Activated naive CD8-positive, alpha-beta T cell (primary cell): ENCODE results near the gene CHRD.

Experiments used
- H3K27ac Mint-ChIP-seq: one replicate; pipeline ENCODE4 v1.8.0; 2021; ENCODE audit warnings: mixed read lengths
- H3K27me3 Mint-ChIP-seq: one replicate; pipeline ENCODE4 v1.8.0; 2021; ENCODE audit warnings: mixed read lengths
- H3K36me3 Mint-ChIP-seq: one replicate; pipeline ENCODE4 v1.8.0; 2021; ENCODE audit warnings: mixed read lengths
- H3K4me1 Mint-ChIP-seq: one replicate; pipeline ENCODE4 v1.8.0; 2021; ENCODE audit warnings: low read depth, mixed read lengths
- H3K4me3 Mint-ChIP-seq: one replicate; pipeline ENCODE4 v1.8.0; 2021; ENCODE audit warnings: mild to moderate bottlenecking, mixed read lengths
- H3K9me3 Mint-ChIP-seq: one replicate; pipeline ENCODE4 v1.8.0; 2021; ENCODE audit warnings: low read depth, mixed read lengths

CHRD gene

GRCh38 chr3:184362668-184363546 lies 16.9 kb upstream of the CHRD start:
- H3K27me3 Mint-ChIP-seq = no peaks in the 10 kb centered on the region
- peaks cover 30% of the 10 kb centered on the region for H3K4me1 Mint-ChIP-seq
- peak overlapping the region; percentile 98 for H3K27ac Mint-ChIP-seq
- peak overlapping the region; percentile 99 for H3K4me3 Mint-ChIP-seq
- H3K9me3 Mint-ChIP-seq = no peaks in the 10 kb centered on the region
- peaks cover 8% of the 10 kb centered on the region for H3K36me3 Mint-ChIP-seq

- no peaks in the 10 kb centered on the region for H3K9me3 Mint-ChIP-seq
- peaks cover 28% of the 10 kb centered on the region for H3K4me1 Mint-ChIP-seq
- peaks cover 8% of the 10 kb centered on the region for H3K36me3 Mint-ChIP-seq
- peak overlapping the region; percentile 14 for H3K4me3 Mint-ChIP-seq
- no peaks in the 10 kb centered on the region for H3K27me3 Mint-ChIP-seq
- H3K27ac Mint-ChIP-seq = peak overlapping the region; percentile 34
Observed at GRCh38 chr3:184366619-184367289, 13.1 kb upstream of the CHRD start.

- H3K4me3 Mint-ChIP-seq = no peak overlapping the region
- no peaks in the 10 kb centered on the region for H3K9me3 Mint-ChIP-seq
Observed at GRCh38 chr3:184368116-184368515, 11.7 kb upstream of the CHRD start.

GRCh38 chr3:184368586-184369183 lies 11.2 kb upstream of the CHRD start:
- Mint-ChIP-seq H3K9me3 (no peaks in the 10 kb centered on the region), H3K4me3 (no peak overlapping the region)

More at GRCh38 chr3:184368116-184368515, 11.7 kb upstream of the CHRD start:
- no peak overlapping the region for H3K27ac Mint-ChIP-seq
- no peaks in the 10 kb centered on the region for H3K27me3 Mint-ChIP-seq
- H3K36me3 Mint-ChIP-seq = peaks cover 8% of the 10 kb centered on the region
- H3K4me1 Mint-ChIP-seq = peaks cover 29% of the 10 kb centered on the region

GRCh38 chr3:184371570-184372018 lies 8.3 kb upstream of the CHRD start:
- Mint-ChIP-seq H3K4me1 (peaks cover 7% of the 10 kb centered on the region), H3K27me3 (no peaks in the 10 kb centered on the region), H3K27ac (no peak overlapping the region), H3K9me3 (no peaks in the 10 kb centered on the region), H3K36me3 (no peaks in the 10 kb centered on the region), H3K4me3 (no peak overlapping the region)

More at GRCh38 chr3:184368586-184369183, 11.2 kb upstream of the CHRD start:
- Mint-ChIP-seq H3K36me3 (peaks cover 8% of the 10 kb centered on the region), H3K4me1 (peaks cover 25% of the 10 kb centered on the region), H3K27ac (peak overlapping the region; percentile 51), H3K27me3 (no peaks in the 10 kb centered on the region)

- Mint-ChIP-seq H3K27ac (no peak overlapping the region), H3K4me3 (no peak overlapping the region), H3K36me3 (no peaks in the 10 kb centered on the region), H3K27me3 (no peaks in the 10 kb centered on the region), H3K4me1 (peaks cover 4% of the 10 kb centered on the region), H3K9me3 (no peaks in the 10 kb centered on the region)
Observed at GRCh38 chr3:184372296-184372821, 7.5 kb upstream of the CHRD start.

GRCh38 chr3:184372911-184373310 lies 6.9 kb upstream of the CHRD start:
- no peak overlapping the region for H3K4me3 Mint-ChIP-seq
- no peaks in the 10 kb centered on the region for H3K36me3 Mint-ChIP-seq
- H3K27ac Mint-ChIP-seq = no peak overlapping the region
- no peaks in the 10 kb centered on the region for H3K9me3 Mint-ChIP-seq
- H3K4me1 Mint-ChIP-seq = peaks cover 4% of the 10 kb centered on the region
- no peaks in the 10 kb centered on the region for H3K27me3 Mint-ChIP-seq

GRCh38 chr3:184373422-184373821 lies 6.4 kb upstream of the CHRD start:
- no peak overlapping the region for H3K27ac Mint-ChIP-seq
- H3K36me3 Mint-ChIP-seq = no peaks in the 10 kb centered on the region
- no peaks in the 10 kb centered on the region for H3K27me3 Mint-ChIP-seq
- no peak overlapping the region for H3K4me3 Mint-ChIP-seq
- H3K9me3 Mint-ChIP-seq = no peaks in the 10 kb centered on the region
- H3K4me1 Mint-ChIP-seq = peaks cover 4% of the 10 kb centered on the region

- Mint-ChIP-seq H3K4me1 (peaks cover 8% of the 10 kb centered on the region), H3K4me3 (no peak overlapping the region), H3K27ac (no peak overlapping the region), H3K9me3 (no peaks in the 10 kb centered on the region), H3K36me3 (no peaks in the 10 kb centered on the region), H3K27me3 (peaks cover 8% of the 10 kb centered on the region)
Observed at GRCh38 chr3:184375747-184376461, 4.0 kb upstream of the CHRD start.

GRCh38 chr3:184377374-184377773 lies 2.5 kb upstream of the CHRD start:
- Mint-ChIP-seq H3K9me3 (no peaks in the 10 kb centered on the region), H3K4me1 (peaks cover 5% of the 10 kb centered on the region), H3K27ac (no peak overlapping the region), H3K4me3 (no peak overlapping the region), H3K36me3 (no peaks in the 10 kb centered on the region), H3K27me3 (peaks cover 10% of the 10 kb centered on the region)

GRCh38 chr3:184377882-184378445 lies 1.9 kb upstream of the CHRD start, which contains the start of gene THPO:
Gene THPO, minus strand, starts transcription at chr3:184378207. Its CDS starts 1,948 bp downstream, at chr3:184376259.
- peaks cover 10% of the 10 kb centered on the region for H3K27me3 Mint-ChIP-seq
- no peaks in the 10 kb centered on the region for H3K36me3 Mint-ChIP-seq
- peaks cover 5% of the 10 kb centered on the region for H3K4me1 Mint-ChIP-seq
- H3K4me3 Mint-ChIP-seq = peak within 1 kb of the TSS; percentile 80
- H3K9me3 Mint-ChIP-seq = no peaks in the 10 kb centered on the region
- no peak within 1 kb of the TSS for H3K27ac Mint-ChIP-seq

GRCh38 chr3:184378651-184379357 lies 1.1 kb upstream of the CHRD start:
- Mint-ChIP-seq H3K4me1 (peaks cover 5% of the 10 kb centered on the region), H3K27ac (no peak overlapping the region), H3K27me3 (peaks cover 10% of the 10 kb centered on the region), H3K4me3 (peak overlapping the region; percentile 80), H3K9me3 (no peaks in the 10 kb centered on the region), H3K36me3 (no peaks in the 10 kb centered on the region)

- Mint-ChIP-seq H3K9me3 (no peaks in the 10 kb centered on the region), H3K27me3 (peaks cover 17% of the 10 kb centered on the region), H3K4me1 (peaks cover 5% of the 10 kb centered on the region), H3K4me3 (no peak overlapping the region), H3K36me3 (no peaks in the 10 kb centered on the region), H3K27ac (no peak overlapping the region)
Observed at GRCh38 chr3:184380185-184380626, 352 bp downstream of the CHRD start.
